Breast epithelium (tissue), 3 donors: ENCODE results near the gene ARID1A.

Experiments
- CTCF ChIP-seq, 3 donors: fragments of 450-650 bp; IDR thresholded peaks; one replicate each; pipeline ENCODE4 v1.5.1; 2016 to 2017; ENCODE audit warnings: antibody characterized with exemption in 3 of 3, mild to moderate bottlenecking in 3 of 3, moderate library complexity in 3 of 3
- POLR2A ChIP-seq: fragments of 450-650 bp; IDR thresholded peaks from one replicate; pipeline ENCODE4 v1.6.1; 2016; ENCODE audit warnings: antibody characterized with exemption, mild to moderate bottlenecking, moderate library complexity
- POLR2AphosphoS5 ChIP-seq, 3 donors: sonication (generic); formaldehyde crosslinking; IDR thresholded peaks; one replicate each; pipeline ENCODE4 v1.6.1; 2017; ENCODE audit warnings: antibody characterized with exemption in 3 of 3

- TF ChIP-seq CTCF (IDR thresholded peaks at IDR 0.05) (no peak), POLR2A (no peak), POLR2AphosphoS5 (IDR thresholded peaks at IDR 0.05) (no peak)
Measured at GRCh38 chr1:26724118-26724517, 28.3 kb downstream of the ARID1A start.
